Vagina (tissue), 2 donors: ENCODE data around the gene NME1. TPM values are rescaled to one million over a fixed set of nuclear protein-coding genes. Genes with fewer than 3 reads are reported as not detected.
A peak's percentile ranks its signal among the peaks of the same experiment; 100 is the strongest.

Experiments
- DNase-seq, 2 donors: peaks; one replicate each; pipeline ENCODE4 v3.0.0-alpha.2; 2017; ENCODE audit errors: extremely low spot score in 2 of 2
- H3K27ac ChIP-seq: fragments of 200-600 bp; sonication (generic); one replicate; pipeline ENCODE4 v1.5.1; 2019
- H3K27me3 ChIP-seq: fragments of 200-600 bp; sonication (generic); one replicate; pipeline ENCODE4 v1.5.1; 2019
- H3K36me3 ChIP-seq, 2 donors: fragments of 200-600 bp; sonication (generic); one replicate each; pipeline ENCODE4 v1.5.1; 2017 to 2019
- H3K4me1 ChIP-seq: fragments of 200-600 bp; sonication (generic); one replicate; pipeline ENCODE4 v1.5.1; 2019
- H3K4me3 ChIP-seq, 2 donors: fragments of 200-600 bp; sonication (generic); 1 replicate in 1 of 2; 2 replicates in 1 of 2; pipeline ENCODE4 v1.5.1; 2016 to 2019
- H3K9me3 ChIP-seq: fragments of 200-600 bp; sonication (generic); one replicate; pipeline ENCODE4 v1.5.1; 2019
- POLR2A ChIP-seq, 2 donors: fragments of 450-650 bp; IDR thresholded peaks; one replicate each; pipeline ENCODE4 v1.6.1; 2017; ENCODE audit warnings: antibody characterized with exemption in 2 of 2, mild to moderate bottlenecking in 2 of 2, moderate library complexity in 2 of 2
- POLR2AphosphoS5 ChIP-seq, 2 donors: sonication (generic); formaldehyde crosslinking; IDR thresholded peaks; one replicate each; pipeline ENCODE4 v1.9.0; 2017; ENCODE audit warnings: antibody characterized with exemption in 2 of 2, mild to moderate bottlenecking in 2 of 2, low read depth in 1 of 2; ENCODE audit not compliant: insufficient read depth in 1 of 2
- intact Hi-C: fragments of 100-400 bp; cut with DNase I; formaldehyde crosslinking; loops from one replicate; pipeline ENCODE4 v1.15.1; 2023
- total RNA-seq: library from RNA; depleted of rRNA; stranded (reverse); fragments of >200 nt; gene quantifications from one replicate; pipeline ENCODE4 v1.2.3, GENCODE V29; 2016
- TF ChIP-seq, protein P1 (sequence below), 3 experiments: fragments of 450-650 bp in 2 of 3; fragments of 200-600 bp in 1 of 3; sonication (generic) in 1 of 3; IDR thresholded peaks; one replicate each; pipeline ENCODE4 v1.5.1; 2017 to 2019; ENCODE audit warnings: antibody characterized with exemption in 3 of 3, mild to moderate bottlenecking in 2 of 3, moderate library complexity in 2 of 3

NME1 gene
- total RNA-seq, 1 donor from 2014 or later = 50.8 TPM

- no peak overlapping the region for H3K4me3 ChIP-seq
- intact Hi-C loops = no loop called here
- no peaks in the 10 kb centered on the region for H3K27me3 ChIP-seq
- peaks cover 10% of the 10 kb centered on the region for H3K4me1 ChIP-seq
- TF ChIP-seq POLR2AphosphoS5 (IDR thresholded peaks at IDR 0.05; ENCODE audit: insufficient read depth in 1 of 2, low read depth in 1 of 2) = no peak
- H3K9me3 ChIP-seq = no peaks in the 10 kb centered on the region
- DNase-seq = no peak
- no peaks in the 10 kb centered on the region for H3K36me3 ChIP-seq
- no peak overlapping the region for H3K27ac ChIP-seq
Observed at GRCh38 chr17:51149163-51149562, 4.2 kb upstream of the NME1 start.

DNA sequence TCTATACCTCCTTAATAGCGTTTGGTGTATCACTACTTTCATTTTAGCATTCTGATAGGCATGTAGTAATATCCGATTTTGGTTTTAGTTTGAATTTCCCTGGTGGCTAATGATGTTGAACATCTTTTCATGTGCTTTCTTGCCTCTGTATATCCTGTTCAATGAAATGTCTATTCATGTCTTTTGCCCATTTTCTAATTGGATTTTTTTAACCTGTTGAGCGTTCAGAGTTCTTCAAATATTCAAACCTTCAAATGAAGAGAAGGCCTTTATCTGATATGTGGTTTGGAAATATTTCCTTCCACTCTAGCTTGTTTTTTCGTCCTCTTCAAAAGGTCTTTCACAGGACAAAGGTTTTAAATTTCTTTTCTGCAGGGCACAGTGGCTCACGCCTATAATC lies 2.4 kb upstream of the NME1 start:
- H3K9me3 ChIP-seq = no peaks in the 10 kb centered on the region
- H3K36me3 ChIP-seq = no peaks in the 10 kb centered on the region
- no peak overlapping the region for H3K27ac ChIP-seq
- H3K4me1 ChIP-seq = peaks cover 24% of the 10 kb centered on the region
- intact Hi-C loops = loop anchor here (5.0 to 10.0 kb wide), 2 partner anchors 149 to 296 kb away; no protein-coding TSS in a partner anchor
- DNase-seq = no peak
- no peak overlapping the region for H3K4me3 ChIP-seq
- TF ChIP-seq, protein P1, sequence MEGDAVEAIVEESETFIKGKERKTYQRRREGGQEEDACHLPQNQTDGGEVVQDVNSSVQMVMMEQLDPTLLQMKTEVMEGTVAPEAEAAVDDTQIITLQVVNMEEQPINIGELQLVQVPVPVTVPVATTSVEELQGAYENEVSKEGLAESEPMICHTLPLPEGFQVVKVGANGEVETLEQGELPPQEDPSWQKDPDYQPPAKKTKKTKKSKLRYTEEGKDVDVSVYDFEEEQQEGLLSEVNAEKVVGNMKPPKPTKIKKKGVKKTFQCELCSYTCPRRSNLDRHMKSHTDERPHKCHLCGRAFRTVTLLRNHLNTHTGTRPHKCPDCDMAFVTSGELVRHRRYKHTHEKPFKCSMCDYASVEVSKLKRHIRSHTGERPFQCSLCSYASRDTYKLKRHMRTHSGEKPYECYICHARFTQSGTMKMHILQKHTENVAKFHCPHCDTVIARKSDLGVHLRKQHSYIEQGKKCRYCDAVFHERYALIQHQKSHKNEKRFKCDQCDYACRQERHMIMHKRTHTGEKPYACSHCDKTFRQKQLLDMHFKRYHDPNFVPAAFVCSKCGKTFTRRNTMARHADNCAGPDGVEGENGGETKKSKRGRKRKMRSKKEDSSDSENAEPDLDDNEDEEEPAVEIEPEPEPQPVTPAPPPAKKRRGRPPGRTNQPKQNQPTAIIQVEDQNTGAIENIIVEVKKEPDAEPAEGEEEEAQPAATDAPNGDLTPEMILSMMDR (IDR thresholded peaks at IDR 0.05) = no peak
- TF ChIP-seq POLR2AphosphoS5 (IDR thresholded peaks at IDR 0.05; ENCODE audit: insufficient read depth in 1 of 2, low read depth in 1 of 2) = no peak
- no peak for TF ChIP-seq POLR2A (IDR thresholded peaks at IDR 0.05)
- H3K27me3 ChIP-seq = no peaks in the 10 kb centered on the region

GRCh38 chr17:51152766-51153209 lies 571 bp upstream of the NME1 start:
- no peaks in the 10 kb centered on the region for H3K9me3 ChIP-seq
- TF ChIP-seq, protein P1 (IDR thresholded peaks at IDR 0.05) = no peak
- TF ChIP-seq POLR2AphosphoS5 (IDR thresholded peaks at IDR 0.05; ENCODE audit: insufficient read depth in 1 of 2, low read depth in 1 of 2) (no peak), POLR2A (IDR thresholded peaks at IDR 0.05) (no peak)
- peak overlapping the region; percentile 47 to 76 for H3K4me3 ChIP-seq
- intact Hi-C loops = loop anchor here (5.0 to 10.0 kb wide), 2 partner anchors 150 to 298 kb away; no protein-coding TSS in a partner anchor
- DNase-seq = no peak
- H3K4me1 ChIP-seq = peaks cover 24% of the 10 kb centered on the region
- H3K27ac ChIP-seq = peak overlapping the region; percentile 95
- H3K27me3 ChIP-seq = no peaks in the 10 kb centered on the region
- H3K36me3 ChIP-seq = peaks cover 0 to 4% of the 10 kb centered on the region in 2 donors

GRCh38 chr17:51154176-51154575 lies 817 bp downstream of the NME1 start:
- no peaks in the 10 kb centered on the region for H3K27me3 ChIP-seq
- H3K27ac ChIP-seq = peak overlapping the region; percentile 95
- H3K9me3 ChIP-seq = no peaks in the 10 kb centered on the region
- TF ChIP-seq, protein P1 (IDR thresholded peaks at IDR 0.05) = no peak
- TF ChIP-seq POLR2AphosphoS5 (IDR thresholded peaks at IDR 0.05; ENCODE audit: insufficient read depth in 1 of 2, low read depth in 1 of 2) = no peak
- no peak for TF ChIP-seq POLR2A (IDR thresholded peaks at IDR 0.05)
- intact Hi-C loops = loop anchor here (5.0 to 10.0 kb wide), 2 partner anchors 152 to 299 kb away; no protein-coding TSS in a partner anchor
- peaks cover 24% of the 10 kb centered on the region for H3K4me1 ChIP-seq
- no peak for DNase-seq
- peaks cover 0 to 11% of the 10 kb centered on the region in 2 donors for H3K36me3 ChIP-seq
- peak overlapping the region; percentile 58 to 76 for H3K4me3 ChIP-seq

- H3K4me3 ChIP-seq = no peak overlapping the region
- no peaks in the 10 kb centered on the region for H3K9me3 ChIP-seq
- DNase-seq = no peak
- H3K4me1 ChIP-seq = peaks cover 24% of the 10 kb centered on the region
- peaks cover 0 to 18% of the 10 kb centered on the region in 2 donors for H3K36me3 ChIP-seq
- no peak for TF ChIP-seq POLR2AphosphoS5 (IDR thresholded peaks at IDR 0.05; ENCODE audit: insufficient read depth in 1 of 2, low read depth in 1 of 2)
- TF ChIP-seq, protein P1 (IDR thresholded peaks at IDR 0.05) = no peak
- no peak for TF ChIP-seq POLR2A (IDR thresholded peaks at IDR 0.05)
- no peak overlapping the region for H3K27ac ChIP-seq
- intact Hi-C loops = loop anchor here (10.0 kb wide), 1 partner anchor 301 kb away; no protein-coding TSS in a partner anchor
- no peaks in the 10 kb centered on the region for H3K27me3 ChIP-seq
Observed at GRCh38 chr17:51155416-51155815, 2.1 kb downstream of the NME1 start.
